Peyer's patch (tissue), 4 donors: Measurements from ENCODE around the gene CCDC88C.

Experiments
- POLR2A ChIP-seq, 2 donors: fragments of 450-650 bp; IDR thresholded peaks; one replicate each; pipeline ENCODE4 v1.5.1; 2017; ENCODE audit warnings: antibody characterized with exemption in 2 of 2, mild to moderate bottlenecking in 2 of 2, moderate library complexity in 2 of 2
- TF ChIP-seq, protein P1 (sequence below), 6 experiments: fragments of 450-650 bp in 4 of 6; fragments of 200-600 bp in 2 of 6; sonication (generic) in 1 of 6; IDR thresholded peaks; one replicate each; pipeline ENCODE4 v1.5.1; 2017 to 2019; ENCODE audit warnings: antibody characterized with exemption in 6 of 6, mild to moderate bottlenecking in 3 of 6, moderate library complexity in 1 of 6

- TF ChIP-seq, protein P1, sequence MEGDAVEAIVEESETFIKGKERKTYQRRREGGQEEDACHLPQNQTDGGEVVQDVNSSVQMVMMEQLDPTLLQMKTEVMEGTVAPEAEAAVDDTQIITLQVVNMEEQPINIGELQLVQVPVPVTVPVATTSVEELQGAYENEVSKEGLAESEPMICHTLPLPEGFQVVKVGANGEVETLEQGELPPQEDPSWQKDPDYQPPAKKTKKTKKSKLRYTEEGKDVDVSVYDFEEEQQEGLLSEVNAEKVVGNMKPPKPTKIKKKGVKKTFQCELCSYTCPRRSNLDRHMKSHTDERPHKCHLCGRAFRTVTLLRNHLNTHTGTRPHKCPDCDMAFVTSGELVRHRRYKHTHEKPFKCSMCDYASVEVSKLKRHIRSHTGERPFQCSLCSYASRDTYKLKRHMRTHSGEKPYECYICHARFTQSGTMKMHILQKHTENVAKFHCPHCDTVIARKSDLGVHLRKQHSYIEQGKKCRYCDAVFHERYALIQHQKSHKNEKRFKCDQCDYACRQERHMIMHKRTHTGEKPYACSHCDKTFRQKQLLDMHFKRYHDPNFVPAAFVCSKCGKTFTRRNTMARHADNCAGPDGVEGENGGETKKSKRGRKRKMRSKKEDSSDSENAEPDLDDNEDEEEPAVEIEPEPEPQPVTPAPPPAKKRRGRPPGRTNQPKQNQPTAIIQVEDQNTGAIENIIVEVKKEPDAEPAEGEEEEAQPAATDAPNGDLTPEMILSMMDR (IDR thresholded peaks at IDR 0.05) = no peak
- no peak for TF ChIP-seq POLR2A (IDR thresholded peaks at IDR 0.05)
These were observed 175.0 kb downstream of the CCDC88C start for GRCh38 chr14:91242635-91243034.
